ENCODE results near the gene NDUFS2.

- TF ChIP-seq CTCF (IDR thresholded peaks at IDR 0.05) (no peak), POLR2A (IDR thresholded peaks at IDR 0.05) (no peak)
Measured at GRCh38 chr1:161196111-161196510, 6.1 kb upstream of the NDUFS2 start.
